Measurements from ENCODE around the gene CARNS1.

The CARNS1 gene

DNA sequence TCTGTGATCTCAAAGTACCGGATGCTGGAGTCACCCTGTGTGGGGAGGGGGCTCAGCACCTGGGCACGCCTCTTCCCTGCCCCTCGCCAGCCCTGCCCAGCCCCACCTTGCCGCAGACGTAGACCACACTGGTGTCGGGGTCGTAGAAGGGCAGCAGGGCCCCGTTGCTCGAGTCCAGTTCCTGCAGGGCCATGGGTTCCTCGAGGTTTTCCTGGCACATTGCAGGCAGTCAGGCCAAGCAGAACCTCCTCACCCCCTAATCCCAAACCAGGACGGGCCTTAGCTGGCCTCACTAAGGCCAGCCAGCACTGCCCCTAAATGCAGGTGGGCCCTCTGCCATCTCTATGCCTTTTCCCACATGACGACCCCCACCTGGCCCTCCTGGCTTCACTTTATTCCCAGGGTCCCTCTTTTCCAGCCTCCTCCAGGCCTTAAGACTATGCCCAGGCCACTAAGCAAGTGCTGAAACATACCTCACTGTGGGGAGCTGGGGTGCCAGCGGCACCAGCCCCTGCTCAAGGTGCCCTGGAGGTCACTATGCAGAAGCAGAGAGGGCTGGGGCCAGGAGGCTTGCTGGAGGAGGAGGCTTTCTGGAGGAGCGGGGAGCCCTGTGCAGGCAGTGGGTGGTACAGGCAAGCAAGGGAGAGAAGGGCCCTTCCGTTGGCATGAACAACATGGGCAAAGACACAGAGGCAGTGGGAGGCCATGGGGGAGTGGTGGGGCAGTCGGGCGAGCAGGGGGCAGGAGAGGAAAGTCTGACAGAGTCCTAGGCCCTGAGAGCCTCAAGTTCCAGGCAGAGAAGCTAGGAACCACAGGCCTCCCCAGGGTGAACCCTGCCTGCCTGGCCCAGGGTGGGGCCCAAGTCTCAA, 25.0 kb downstream of the CARNS1 start:
- no peak for DNase-seq (ENCODE audit: low read depth in 2 of 2)

DNA sequence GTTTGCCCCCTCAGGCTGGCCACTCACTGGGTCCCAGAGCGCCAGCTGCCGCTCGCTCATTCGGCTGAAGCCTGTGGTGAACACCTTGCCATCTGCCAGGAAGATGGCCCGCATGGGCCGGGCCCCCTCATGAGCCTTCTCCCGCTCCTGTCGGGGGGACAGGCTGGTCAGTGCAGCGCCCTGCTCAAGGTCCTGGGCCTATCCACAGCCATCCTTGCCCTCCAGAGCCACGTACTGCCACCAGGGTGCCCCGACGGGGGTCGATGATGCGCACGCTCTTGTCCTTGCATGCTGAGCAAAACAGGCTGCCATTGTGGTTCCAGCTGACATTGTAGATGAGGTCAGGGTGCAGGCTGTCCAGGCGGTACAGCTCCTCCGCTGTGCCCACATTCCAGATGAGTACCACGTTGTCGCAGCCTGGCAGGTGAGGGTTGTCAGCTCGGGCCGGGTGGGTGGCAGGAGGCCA, 25.7 kb downstream of the CARNS1 start:
- DNase-seq (ENCODE audit: low read depth in 2 of 2) = no peak

DNA sequence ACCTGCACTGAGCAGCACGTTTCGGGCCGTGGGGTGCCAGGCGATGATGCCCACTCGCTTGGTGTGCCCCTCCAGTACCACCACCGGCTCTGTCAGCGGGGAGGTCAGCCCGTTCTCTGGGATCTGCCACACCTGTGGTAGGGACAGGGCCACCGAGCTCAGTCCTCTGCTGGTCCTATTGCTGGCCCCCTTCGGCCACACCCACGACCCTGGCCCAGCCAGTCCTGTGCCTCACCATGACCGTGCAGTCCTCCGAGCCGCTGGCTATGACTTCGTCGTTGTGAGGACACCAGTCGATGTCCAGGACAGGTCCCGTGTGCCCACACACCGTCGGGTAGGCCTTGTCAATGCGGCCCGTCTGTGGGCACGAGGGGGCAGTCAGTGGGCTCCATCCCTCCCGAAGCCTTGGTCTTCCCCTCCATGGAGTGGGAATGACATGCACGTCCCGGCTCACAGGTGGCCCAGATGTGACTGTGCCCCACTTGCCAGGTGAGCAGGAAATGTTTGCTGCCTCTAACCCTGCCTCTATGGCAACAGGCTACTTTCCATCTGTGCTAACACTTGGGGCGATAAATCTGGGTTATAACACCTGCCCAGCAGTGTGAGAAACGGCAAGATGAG, 26.4 kb downstream of the CARNS1 start:
- no peak for DNase-seq (ENCODE audit: low read depth in 2 of 2)

DNA sequence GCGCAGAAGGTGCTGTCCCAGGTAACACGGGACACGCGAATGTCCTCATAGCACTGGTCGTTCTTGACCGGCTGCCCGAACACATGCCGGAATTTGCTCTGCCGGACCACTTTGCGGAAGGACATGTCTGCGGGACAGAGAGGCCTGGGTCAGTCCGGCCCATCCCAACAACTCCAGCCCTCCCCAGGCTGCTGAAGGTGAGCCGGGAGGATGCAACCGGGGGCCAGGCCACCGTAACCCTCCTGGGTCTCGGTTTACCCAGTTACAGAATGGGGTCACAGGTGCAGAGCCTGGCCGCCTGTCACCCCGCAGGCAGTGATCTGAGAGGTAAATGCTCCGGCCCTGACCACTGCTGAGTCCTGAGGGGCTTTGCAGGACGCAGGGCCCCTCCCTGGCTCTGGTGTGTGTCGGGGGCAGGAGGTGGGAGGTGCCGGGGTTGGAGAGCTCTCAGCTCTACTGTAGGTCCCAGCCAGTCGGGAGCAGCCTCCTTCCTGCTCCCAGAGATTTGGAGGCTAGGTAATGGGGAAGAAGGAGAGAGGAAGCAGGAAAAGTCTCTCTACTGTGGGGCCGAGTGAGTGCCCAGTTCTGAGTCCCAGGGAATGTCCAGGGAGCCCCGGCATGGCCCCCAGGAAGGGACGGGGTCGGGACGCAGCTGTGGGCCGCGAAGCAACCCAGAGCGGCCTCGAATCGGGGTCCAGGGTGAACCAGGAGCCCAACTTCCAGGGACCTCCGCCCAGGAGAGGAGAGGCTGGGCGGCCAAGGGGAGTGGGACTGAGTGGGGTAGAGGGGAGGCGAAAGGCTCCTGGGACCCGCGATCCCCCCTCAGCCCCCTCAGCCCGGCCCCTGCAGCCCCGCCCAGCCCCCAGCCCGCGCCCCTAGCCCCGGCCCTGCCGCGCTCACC, 27.3 kb downstream of the CARNS1 start:
- no peak for DNase-seq (ENCODE audit: low read depth in 2 of 2)

DNA sequence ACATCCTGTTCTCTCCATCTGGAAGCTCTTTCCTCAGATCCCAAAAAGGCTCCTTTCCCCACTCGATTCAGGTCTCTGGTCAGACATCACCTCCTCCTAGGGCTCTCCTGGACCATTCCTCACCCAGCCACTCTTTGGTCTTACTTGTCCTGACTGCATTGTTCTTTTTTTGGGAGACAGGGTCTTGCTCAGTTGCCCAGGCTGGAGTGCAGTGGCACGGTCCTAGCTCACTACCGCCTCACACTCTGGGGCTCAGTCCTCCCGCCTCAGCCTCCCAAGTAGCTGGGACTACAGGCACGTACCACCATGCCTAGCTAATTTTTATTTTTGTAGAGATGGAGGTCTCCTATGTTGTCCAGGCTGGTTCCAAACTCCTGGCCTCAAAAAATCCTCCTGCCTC, 30.0 kb downstream of the CARNS1 start:
- no peak for DNase-seq (ENCODE audit: low read depth in 2 of 2)

DNA sequence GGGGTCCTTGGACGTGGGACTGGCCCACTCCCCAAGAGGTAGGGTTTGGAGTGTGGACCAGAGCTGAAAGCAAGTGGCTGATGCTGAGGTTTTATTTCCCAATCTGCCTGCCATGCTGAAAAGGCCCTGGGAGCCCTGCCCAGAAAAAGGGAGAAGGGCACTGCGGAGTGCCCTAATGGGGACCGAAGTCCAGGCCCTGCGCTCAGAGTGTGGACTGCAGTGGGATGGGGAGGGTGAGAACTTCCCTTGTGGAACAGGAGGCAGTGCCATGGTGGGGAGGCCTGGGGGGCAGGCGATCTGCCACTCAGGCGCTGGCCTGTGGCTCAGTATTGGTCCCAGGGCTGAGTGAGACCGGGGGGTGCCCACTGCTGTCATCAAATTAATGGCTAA, 32.7 kb downstream of the CARNS1 start:
- DNase-seq (ENCODE audit: low read depth in 2 of 2) = no peak

DNA sequence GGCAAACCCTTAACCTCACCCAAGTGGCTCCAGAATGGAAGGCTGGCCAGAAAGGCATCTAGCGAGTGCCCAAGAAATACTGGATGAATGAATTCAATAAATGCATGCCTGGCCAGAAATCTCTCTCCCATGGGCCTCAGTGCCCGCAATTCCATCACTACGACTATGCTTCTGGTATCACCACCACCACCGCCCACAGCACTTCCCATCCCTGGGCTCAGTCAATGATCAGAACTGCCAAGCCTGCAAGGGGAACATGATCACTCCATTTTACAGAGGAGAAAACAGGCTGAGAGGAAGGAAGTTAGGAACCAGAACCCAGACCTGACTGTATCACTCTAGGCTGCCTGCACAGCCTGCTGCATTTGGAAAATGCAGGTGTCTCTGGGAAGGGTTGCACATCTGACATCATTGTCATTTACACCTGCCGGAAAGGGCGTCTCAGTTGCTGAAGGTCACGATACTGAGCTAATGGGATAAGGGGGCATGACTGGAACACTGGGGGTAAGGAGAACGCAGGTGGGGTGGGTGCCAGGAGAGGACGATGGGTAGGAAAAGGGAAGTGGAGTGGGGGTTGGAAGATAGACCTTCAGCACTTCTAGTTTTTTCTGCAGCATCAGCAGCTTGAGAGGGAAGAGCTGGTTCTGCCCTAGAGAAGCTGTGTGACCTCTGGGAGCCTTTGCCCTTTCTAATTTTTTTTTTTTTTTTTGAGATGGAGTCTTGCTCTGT, 33.8 kb downstream of the CARNS1 start:
- DNase-seq (ENCODE audit: low read depth in 2 of 2) = no peak

DNA sequence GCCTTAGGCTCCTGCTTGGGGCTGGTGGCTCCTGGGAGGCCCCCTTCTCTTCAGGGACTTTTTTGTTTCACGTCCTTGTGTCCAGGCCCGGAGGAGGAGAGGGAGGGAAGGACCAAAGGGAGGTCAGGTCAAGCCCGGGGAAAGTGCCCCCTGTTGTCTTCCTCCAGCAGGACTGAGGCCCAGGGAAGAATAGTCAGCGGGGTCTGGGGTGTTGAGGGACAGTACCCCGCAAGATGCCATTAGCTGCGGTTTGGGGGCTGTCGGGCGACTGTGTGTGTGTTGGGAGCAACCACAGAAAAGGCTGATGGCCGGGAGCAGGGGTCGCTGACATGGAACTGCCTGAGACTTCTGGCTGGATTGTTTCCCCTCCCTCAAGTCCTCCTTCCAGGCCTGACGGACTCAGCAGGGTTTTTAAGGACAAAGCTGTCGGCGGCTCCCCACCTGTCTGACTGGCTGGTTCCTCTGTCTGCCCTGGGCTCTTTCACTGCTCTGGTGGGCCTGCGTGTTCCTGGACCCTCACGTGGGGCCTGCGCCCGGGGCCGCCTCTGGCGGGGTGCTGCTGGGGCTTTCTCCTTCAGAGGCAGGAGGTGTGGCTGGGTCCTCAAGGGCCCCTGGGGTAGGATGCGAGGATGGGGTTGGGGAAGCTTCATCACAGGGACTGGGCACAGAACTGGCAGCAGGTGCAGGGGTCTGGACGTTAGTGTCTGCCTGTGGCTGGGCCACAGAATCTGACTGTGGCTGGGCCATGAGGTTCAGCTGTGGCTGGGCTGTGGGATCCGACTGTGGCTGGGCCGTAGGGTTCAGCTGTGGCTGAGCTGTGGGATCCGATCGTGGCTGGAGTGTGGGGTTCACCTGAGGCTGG, 35.5 kb downstream of the CARNS1 start:
- DNase-seq (ENCODE audit: low read depth in 2 of 2) = no peak

- DNase-seq (ENCODE audit: low read depth in 2 of 2) = no peak
Observed at GRCh38 chr11:67451658-67451976, 36.1 kb downstream of the CARNS1 start.

DNA sequence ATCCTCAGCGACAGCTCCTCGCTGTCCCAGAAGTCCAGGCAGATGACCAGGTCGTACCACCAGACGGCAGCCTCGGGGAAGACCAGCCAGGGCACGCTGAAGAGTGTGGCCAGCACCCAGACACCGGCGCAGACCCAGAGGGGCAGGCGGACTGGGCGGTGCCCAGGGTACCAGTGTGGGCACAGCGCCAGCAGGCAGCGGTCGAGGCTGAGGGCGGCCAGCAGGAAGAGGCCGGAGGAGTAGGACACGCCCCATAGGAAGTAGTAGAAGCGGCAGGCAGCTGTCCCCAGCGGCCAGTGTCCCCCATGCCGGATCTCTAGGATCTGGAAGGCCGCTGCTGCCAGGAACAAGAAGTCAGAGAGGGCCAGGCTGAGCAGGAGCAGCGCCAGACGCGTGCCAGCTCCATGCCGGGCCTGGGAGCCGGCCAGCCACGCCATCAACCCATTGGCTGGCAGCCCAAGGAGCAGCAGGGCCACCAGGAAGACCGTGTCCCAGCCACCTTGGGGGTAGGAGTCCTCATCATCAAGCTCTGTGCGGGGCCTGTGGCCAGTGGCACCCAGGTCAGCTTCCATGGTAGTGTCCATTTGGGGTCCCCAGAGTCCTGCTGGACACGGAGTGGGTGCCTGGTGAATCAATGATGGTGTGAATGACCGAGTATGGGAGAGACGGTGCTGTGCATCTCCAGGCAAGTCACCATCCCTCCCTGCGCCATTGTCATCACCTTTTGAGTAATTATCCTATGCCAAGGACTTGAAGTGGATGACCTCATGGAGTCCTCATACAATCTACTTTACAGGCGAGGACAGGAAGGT, 36.9 kb downstream of the CARNS1 start, which contains the start of gene GPR152:
Gene GPR152 (minus strand): TSS at position 589 of the 812 bp plus-strand sequence. CDS start 5 bp downstream, at position 584.
- DNase-seq (ENCODE audit: low read depth in 2 of 2) = no peak

DNA sequence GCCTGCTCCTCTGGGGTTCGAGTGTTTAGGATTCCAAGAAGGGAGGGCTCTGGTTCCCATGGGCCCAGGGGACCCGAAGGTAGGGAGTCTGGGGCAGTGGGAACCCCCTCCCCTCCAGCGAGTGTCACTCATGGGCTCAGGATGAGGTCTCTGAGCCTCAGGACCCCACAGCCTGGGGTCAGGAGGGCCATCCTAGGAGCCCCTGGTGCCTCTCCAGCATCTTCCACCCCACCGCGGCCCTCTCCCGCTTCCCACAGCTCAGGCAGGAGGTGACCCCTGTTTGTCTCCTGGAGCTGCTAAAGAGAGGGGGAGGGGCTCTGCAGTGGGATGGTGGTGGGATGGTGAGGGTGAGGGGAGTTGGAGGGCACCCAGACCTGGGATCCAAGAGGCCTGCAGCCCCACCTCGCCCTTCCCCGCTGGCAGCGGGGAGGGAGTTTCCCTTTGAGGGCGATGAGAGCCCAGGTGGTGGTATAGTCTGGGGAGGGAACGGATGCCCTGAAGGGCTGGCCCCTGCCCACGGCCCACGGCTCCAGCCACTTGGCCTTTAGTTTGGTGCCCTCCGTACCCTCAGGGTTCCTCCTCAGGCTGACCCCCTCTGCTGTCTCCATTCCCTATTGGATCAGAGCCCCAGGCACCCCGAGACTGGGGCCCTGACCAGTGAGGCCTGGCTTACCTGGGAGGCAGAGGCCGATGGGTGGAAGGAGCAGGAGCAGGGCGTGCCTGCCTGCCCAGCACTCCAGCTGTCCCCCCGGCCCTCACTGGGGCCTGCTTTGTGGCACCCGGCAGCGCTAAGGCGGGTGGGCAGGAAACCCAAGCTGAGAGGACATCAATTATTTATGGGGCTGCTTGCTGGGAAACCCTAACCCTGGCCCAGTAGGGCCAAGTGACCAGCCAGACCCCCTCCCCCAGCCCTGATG, 38.6 kb downstream of the CARNS1 start:
- DNase-seq (ENCODE audit: low read depth in 2 of 2) = no peak

GRCh38 chr11:67455054-67455453, 39.6 kb downstream of the CARNS1 start, which contains the start of gene CABP4:
TSS of gene CABP4 (plus strand) at chr11:67455354. CDS start at chr11:67455424, 70 bp downstream.
- no peak for DNase-seq (ENCODE audit: low read depth in 2 of 2)

GRCh38 chr11:67456068-67456705, 40.7 kb downstream of the CARNS1 start:
- no peak for DNase-seq (ENCODE audit: low read depth in 2 of 2)

- DNase-seq (ENCODE audit: low read depth in 2 of 2) = no peak
Observed at GRCh38 chr11:67457453-67457852, 42.0 kb downstream of the CARNS1 start.

DNA sequence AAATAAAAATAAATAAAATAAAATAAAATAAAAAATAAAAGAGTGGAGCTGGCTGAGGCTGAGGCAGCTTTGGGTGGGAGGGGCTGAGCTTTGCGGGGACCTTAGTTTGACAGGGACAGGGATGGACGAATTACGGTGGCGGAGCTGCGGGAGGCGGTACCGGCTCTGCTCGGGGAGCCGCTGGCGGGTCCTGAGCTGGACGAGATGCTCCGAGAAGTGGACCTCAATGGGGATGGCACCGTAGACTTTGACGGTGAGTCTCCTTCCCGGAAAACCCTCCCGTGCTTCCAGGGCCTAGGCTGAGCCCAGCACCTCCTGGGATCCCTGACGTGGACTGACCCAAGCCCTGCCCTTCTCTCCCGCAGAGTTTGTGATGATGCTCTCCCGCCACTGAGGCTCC, 42.8 kb downstream of the CARNS1 start:
- no peak for DNase-seq (ENCODE audit: low read depth in 2 of 2)

DNA sequence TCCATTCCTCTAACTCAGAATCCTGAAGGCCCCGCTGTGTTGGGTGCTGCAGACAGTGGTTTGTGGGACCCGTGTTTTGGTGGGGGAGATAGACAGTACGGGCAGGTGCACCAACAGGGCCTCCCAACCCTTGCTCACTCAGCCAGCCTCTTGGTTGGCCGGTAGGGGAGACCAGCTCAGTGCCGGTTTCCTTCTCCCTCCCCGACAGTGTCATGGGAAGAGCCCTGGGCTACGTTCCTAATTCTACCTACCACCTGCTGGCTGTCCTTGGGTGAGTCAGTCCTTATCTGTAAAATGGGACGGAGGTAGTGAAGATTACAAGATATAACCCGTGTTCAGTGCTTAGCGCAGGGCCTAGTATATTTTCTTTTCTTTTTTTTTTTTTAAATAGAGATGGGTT, 47.7 kb downstream of the CARNS1 start:
- no peak for DNase-seq (ENCODE audit: low read depth in 2 of 2)

DNA sequence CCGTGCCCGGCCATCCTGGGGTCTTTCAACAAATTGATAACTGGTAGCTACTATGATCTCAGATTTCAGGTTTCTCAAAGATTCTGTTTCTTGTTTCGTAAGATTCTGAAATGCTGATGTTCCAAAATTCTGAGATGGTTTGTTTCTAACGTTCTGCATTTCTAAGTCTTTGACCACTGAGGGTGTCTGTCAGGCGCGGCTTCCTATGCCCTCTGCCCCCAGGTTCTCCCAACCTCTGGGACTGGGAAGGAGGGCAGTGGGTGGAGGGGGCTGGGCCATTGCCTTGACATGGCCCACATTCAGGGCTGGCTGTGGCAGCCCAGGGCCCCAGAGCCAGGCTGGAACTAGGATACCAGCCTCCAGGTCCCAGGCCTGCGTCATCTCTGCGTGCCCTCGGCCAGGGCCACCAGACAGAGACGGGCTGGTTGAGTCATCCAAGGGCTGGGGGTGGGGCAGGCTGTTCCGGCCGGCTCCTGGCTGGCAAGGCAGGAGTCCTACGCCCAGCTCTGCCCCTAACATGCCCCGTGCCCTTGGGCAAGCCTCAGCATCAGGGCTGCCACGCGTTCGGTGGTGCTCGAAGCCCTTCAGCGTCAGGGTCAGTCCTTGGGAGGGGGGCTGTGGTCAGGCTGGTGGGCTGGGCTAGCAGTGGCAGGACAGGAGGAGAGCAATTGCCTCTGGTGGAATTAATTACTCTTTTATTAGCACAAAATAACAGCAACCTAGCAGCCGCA, 48.4 kb downstream of the CARNS1 start:
- DNase-seq (ENCODE audit: low read depth in 2 of 2) = no peak
